IMR-90 (cell line): ENCODE results near the gene KRTAP10-3. TPM values are rescaled to one million over a fixed set of nuclear protein-coding genes. Genes with fewer than 3 reads are reported as not detected.

Experiments
- ATAC-seq: fragments of 200-7000 bp; cut with Tn5 transposase; 2 replicates; pipeline ENCODE4 v1.9.1; 2020; ENCODE audit warnings: low read depth, mild to moderate bottlenecking, moderate library complexity
- BruUV-seq: library from RNA; stranded (reverse); fragments of 400-500 nt; replicated peaks from 2 replicates; lab custom pipeline; 2021; lab: Mats Ljungman, UMichigan
- CTCF ChIA-PET: fragments of 300-600 bp; formaldehyde crosslinking; extraction: SDS; loops from one replicate; lab custom pipeline; 2021; ENCODE audit warnings: antibody characterized with exemption; lab: Yijun Ruan, JAX
- POLR2A ChIA-PET: fragments of 300-600 bp; sonication (Branson Sonifier 250); formaldehyde crosslinking; loops from one replicate; lab custom pipeline; 2022; ENCODE audit warnings: antibody characterized with exemption; ENCODE audit not compliant: unreplicated experiment; lab: Charles Lee
- DNase-seq: peaks from one replicate; pipeline ENCODE4 v3.0.0; 2013
- H2AFZ ChIP-seq: replicated peaks from 2 replicates; pipeline ENCODE3; 2013; ENCODE audit warnings: low read length, mild to moderate bottlenecking; ENCODE audit not compliant: poor library complexity
- H2AK5ac ChIP-seq: 2 replicates; pipeline ENCODE4 v1.6.1; 2013; ENCODE audit warnings: low read depth, low read length, inconsistent platforms
- H2AK9ac ChIP-seq: replicated peaks from 2 replicates; pipeline ENCODE3; 2013; ENCODE audit warnings: mild to moderate bottlenecking, low read depth, low read length, moderate library complexity; ENCODE audit not compliant: poor library complexity
- H2BK120ac ChIP-seq: 2 replicates; pipeline ENCODE4 v1.6.1; 2013; ENCODE audit warnings: low read depth, low read length, inconsistent platforms
- H2BK15ac ChIP-seq: 3 replicates; pipeline ENCODE4 v1.6.1; 2013; ENCODE audit warnings: low read depth, low read length, inconsistent platforms
- H2BK20ac ChIP-seq: 2 replicates; pipeline ENCODE4 v1.6.1; 2013; ENCODE audit warnings: low read depth, mild to moderate bottlenecking, inconsistent platforms, low read length, moderate library complexity
- H2BK5ac ChIP-seq: 2 replicates; pipeline ENCODE4 v1.6.1; 2013; ENCODE audit warnings: mild to moderate bottlenecking, low read depth, low read length, inconsistent platforms; ENCODE audit not compliant: poor library complexity, severe bottlenecking
- H3K14ac ChIP-seq: replicated peaks from 2 replicates; pipeline ENCODE4 v1.6.1; 2013; ENCODE audit warnings: low read depth, low read length, inconsistent platforms
- H3K18ac ChIP-seq: 2 replicates; pipeline ENCODE4 v1.6.1; 2013; ENCODE audit warnings: low read depth, low read length, control low read depth
- H3K23ac ChIP-seq: 2 replicates; pipeline ENCODE4 v1.6.1; 2013; ENCODE audit warnings: low read depth, low read length, inconsistent platforms
- H3K27ac ChIP-seq: 2 replicates; pipeline ENCODE4 v1.5.1; 2013; ENCODE audit warnings: mild to moderate bottlenecking, control low read depth, low read length; ENCODE audit not compliant: insufficient read depth
- H3K27me3 ChIP-seq: 2 replicates; pipeline ENCODE4 v1.6.1; 2013; ENCODE audit warnings: low read length; ENCODE audit not compliant: control insufficient read depth, insufficient read depth
- H3K36me3 ChIP-seq: 2 replicates; pipeline ENCODE4 v1.6.1; 2013; ENCODE audit warnings: low read length, mixed read lengths; ENCODE audit not compliant: control insufficient read depth, insufficient read depth
- H3K4ac ChIP-seq: 2 replicates; pipeline ENCODE4 v1.6.1; 2013; ENCODE audit warnings: low read depth, low read length, inconsistent platforms
- H3K4me1 ChIP-seq: 2 replicates; pipeline ENCODE4 v1.6.1; 2013; ENCODE audit warnings: low read length, mixed read lengths; ENCODE audit not compliant: control insufficient read depth, insufficient read depth
- H3K4me2 ChIP-seq: 2 replicates; pipeline ENCODE4 v1.6.1; 2013; ENCODE audit warnings: low read depth, mild to moderate bottlenecking, control low read depth, low read length, moderate library complexity
- H3K4me3 ChIP-seq: 2 replicates; pipeline ENCODE4 v1.5.1; 2013; ENCODE audit warnings: low read depth, mild to moderate bottlenecking, control low read depth, low read length, moderate library complexity; ENCODE audit not compliant: insufficient read depth
- H3K56ac ChIP-seq: 2 replicates; pipeline ENCODE4 v1.6.1; 2013; ENCODE audit warnings: low read length, inconsistent platforms; ENCODE audit not compliant: insufficient read depth; ENCODE audit errors: extremely low read depth
- H3K79me1 ChIP-seq, 2 experiments: 2 replicates each; pipeline ENCODE4 v1.6.1; 2013; ENCODE audit warnings: low read length in 2 of 2, inconsistent platforms in 1 of 2, low read depth in 1 of 2
- H3K9ac ChIP-seq: 2 replicates; pipeline ENCODE4 v1.6.1; 2013; ENCODE audit warnings: low read depth, low read length, control low read depth
- H3K9me1 ChIP-seq: 2 replicates; pipeline ENCODE4 v1.6.1; 2013; ENCODE audit warnings: low read length, inconsistent platforms; ENCODE audit not compliant: insufficient read depth
- H3K9me3 ChIP-seq: 2 replicates; pipeline ENCODE4 v1.6.1; 2013; ENCODE audit warnings: low read length; ENCODE audit not compliant: control insufficient read depth, insufficient read depth
- H4K20me1 ChIP-seq: 2 replicates; pipeline ENCODE4 v1.6.1; 2013; ENCODE audit warnings: low read length, inconsistent platforms; ENCODE audit not compliant: insufficient read depth
- H4K5ac ChIP-seq: 2 replicates; pipeline ENCODE4 v1.6.1; 2013; ENCODE audit warnings: mild to moderate bottlenecking, low read depth, low read length, control low read depth
- H4K8ac ChIP-seq, 2 experiments: 2 replicates each; pipeline ENCODE4 v1.6.1; 2013; ENCODE audit warnings: low read depth in 2 of 2, low read length in 2 of 2, control low read depth in 1 of 2, inconsistent platforms in 1 of 2
- H4K91ac ChIP-seq: 2 replicates; pipeline ENCODE4 v1.6.1; 2013; ENCODE audit warnings: low read depth, low read length, inconsistent platforms; ENCODE audit not compliant: insufficient read depth
- BHLHE40 ChIP-seq: fragments of 150-350 bp; IDR thresholded peaks from 2 replicates; pipeline ENCODE4 v1.6.1; 2016; ENCODE audit warnings: mild to moderate bottlenecking, low read depth, low read length
- CEBPB ChIP-seq: IDR thresholded peaks from 2 replicates; pipeline ENCODE4 v1.6.1; 2012; ENCODE audit warnings: low read depth, low read length, improper control_type of control experiment
- CHD1 ChIP-seq: IDR thresholded peaks from 2 replicates; pipeline ENCODE4 v1.6.1; 2012; ENCODE audit warnings: low read depth, low read length, improper control_type of control experiment
- FOS ChIP-seq: fragments of 150-350 bp; IDR thresholded peaks from 2 replicates; pipeline ENCODE4 v1.6.1; 2016; ENCODE audit warnings: low read depth, low read length
- MAFK ChIP-seq: IDR thresholded peaks from 2 replicates; pipeline ENCODE4 v1.6.1; 2012; ENCODE audit warnings: low read depth, low read length, improper control_type of control experiment
- NFE2L2 ChIP-seq: fragments of 150-350 bp; IDR thresholded peaks from 2 replicates; pipeline ENCODE4 v1.6.1; 2016; ENCODE audit warnings: low read depth, mild to moderate bottlenecking, low read length
- POLR2A ChIP-seq: IDR thresholded peaks from 2 replicates; pipeline ENCODE4 v1.6.1; 2012; ENCODE audit warnings: mild to moderate bottlenecking, low read depth, low read length
- RAD21 ChIP-seq: IDR thresholded peaks from 2 replicates; pipeline ENCODE4 v1.6.1; 2012; ENCODE audit warnings: low read length, improper control_type of control experiment
- RCOR1 ChIP-seq: IDR thresholded peaks from 2 replicates; pipeline ENCODE4 v1.6.1; 2012; ENCODE audit warnings: mild to moderate bottlenecking, low read length, improper control_type of control experiment; ENCODE audit not compliant: insufficient replicate concordance
- RFX5 ChIP-seq: IDR thresholded peaks from 2 replicates; pipeline ENCODE4 v1.8.0; 2012; ENCODE audit warnings: low read depth, mild to moderate bottlenecking, low read length, moderate library complexity
- WGBS, 2 experiments: methylation state at CpG; one replicate each; pipeline versions ENCODE4 v1.1.5 to v1.1.7; 2013; ENCODE audit warnings: missing lambda C conversion rate in 2 of 2; ENCODE audit not compliant: insufficient read length in 1 of 2; ENCODE audit errors: extremely low coverage in 2 of 2; 5-methylcytosine and 5-hydroxymethylcytosine counted together
- dilution Hi-C: fragments of 300-500 bp; cut with HindIII; formaldehyde crosslinking; loops from one replicate; pipeline ENCODE4 v1.14.3; 2018; ENCODE audit warnings: low sequenced_read_pairs; ENCODE audit not compliant: unreplicated experiment
- in situ Hi-C: fragments of 300-500 bp; cut with MboI; formaldehyde crosslinking; loops from 3 replicates; pipeline ENCODE4 v1.14.3; 2019; ENCODE audit warnings: low sequenced_read_pairs, inconsistent platforms, mixed read lengths
- intact Hi-C: fragments of 100-400 bp; cut with micrococcal nuclease; formaldehyde crosslinking; loops from 2 replicates; pipeline ENCODE4 v1.10.0; 2022
- polyA plus RNA-seq, 3 experiments: library from polyadenylated mRNA; depleted of rRNA; stranded (reverse); fragments of >200 nt; gene quantifications; 2 replicates each; pipeline ENCODE4 v1.2.3, GENCODE V29; 2012; ENCODE audit warnings: low replicate concordance in 1 of 3
- total RNA-seq: library from RNA; depleted of rRNA; stranded (reverse); fragments of >200 nt; gene quantifications from 2 replicates; pipeline ENCODE4 v1.2.3, GENCODE V29; 2012
- TF ChIP-seq, protein P1 (sequence below): conservative IDR thresholded peaks from 2 replicates; pipeline ENCODE4 v1.5.1; 2012; ENCODE audit warnings: mild to moderate bottlenecking, low read depth, low read length, improper control_type of control experiment
- TF ChIP-seq, protein P2 (sequence below): fragments of 150-350 bp; IDR thresholded peaks from 2 replicates; pipeline ENCODE4 v1.6.1; 2016; ENCODE audit warnings: low read depth, mild to moderate bottlenecking, low read length, moderate library complexity, borderline replicate concordance

KRTAP10-3 gene
- total and polyA plus RNA-seq, 2 of the 4 experiments (the other 2 are of a cell fraction) = not detected

DNA sequence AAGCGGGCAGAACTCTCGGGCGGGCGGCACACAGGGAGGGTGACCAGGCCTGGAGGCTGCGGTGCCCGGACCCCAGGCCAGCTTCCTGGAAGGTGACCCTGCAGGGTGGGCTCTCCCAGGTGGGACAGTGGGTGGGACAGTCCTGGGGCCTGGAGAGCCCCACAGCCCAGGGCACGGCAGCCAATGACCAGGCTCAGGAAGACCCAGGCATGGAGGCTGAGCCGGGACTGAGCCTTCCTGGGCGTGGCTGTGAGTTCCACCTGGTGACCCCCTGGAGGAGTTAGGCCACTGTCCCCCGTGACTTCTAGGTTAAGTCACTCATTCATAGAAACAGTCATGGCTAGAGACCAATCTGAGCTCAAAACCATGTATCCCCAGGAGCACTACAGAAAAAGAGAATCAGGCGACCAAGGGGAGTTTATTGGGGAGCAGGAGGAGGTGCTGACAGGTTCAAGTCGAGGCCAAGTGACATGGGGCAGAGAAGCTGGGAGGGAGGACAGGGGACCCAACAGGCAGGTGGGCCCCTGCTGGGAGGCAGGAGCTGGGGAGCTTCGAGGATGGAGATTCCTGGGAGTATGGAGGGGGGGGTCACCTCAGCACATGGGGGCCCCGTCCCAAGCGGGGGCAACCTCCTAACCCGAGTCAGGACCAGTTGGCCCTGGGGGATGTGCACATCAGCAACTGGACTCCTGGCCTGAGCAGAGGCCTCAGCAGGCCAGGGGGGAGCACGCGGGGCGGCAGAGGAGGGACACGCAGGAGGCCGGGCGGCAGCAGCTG, 20.6 kb upstream of the KRTAP10-3 start:
- Histone ChIP-seq H3K4ac (no peak overlapping the region), H2AK5ac (no peak overlapping the region), H3K27ac (no peak overlapping the region), H3K4me3 (no peak overlapping the region), H4K5ac (no peak overlapping the region), H2AK9ac (no peak overlapping the region), H2BK20ac (no peak overlapping the region), H2BK120ac (no peak overlapping the region), H3K36me3 (no peaks in the 10 kb centered on the region), H3K23ac (no peak overlapping the region), H3K79me1 (no peaks in the 10 kb centered on the region), H4K20me1 (no peaks in the 10 kb centered on the region), H3K4me1 (no peaks in the 10 kb centered on the region), H3K9me3 (peaks cover 11% of the 10 kb centered on the region), H4K8ac (no peak overlapping the region), H3K14ac (no peak overlapping the region), H3K18ac (no peak overlapping the region), H3K9me1 (no peaks in the 10 kb centered on the region), H3K4me2 (no peak overlapping the region), H3K9ac (no peak overlapping the region), H2BK15ac (no peak overlapping the region), H3K27me3 (no peaks in the 10 kb centered on the region; the same call in 1 of the 2 replicates), H3K56ac (no peak overlapping the region), H4K91ac (no peak overlapping the region), H2AFZ (no peak overlapping the region), H2BK5ac (no peak overlapping the region)
- in situ Hi-C loops (no loop called here), intact Hi-C loops (no loop called here), dilution Hi-C loops (no loop called here)
- no TSS peak for BruUV-seq
- CTCF ChIA-PET = no interaction called here
- ATAC-seq (no peak), DNase-seq (no peak)
- 20% methylated on average over 1 of the region's 22 CpGs; no CpG with 5 or more reads in 1 of the 2 experiments for WGBS, 2 experiments
- POLR2A ChIA-PET = no interaction called here
- no peak for TF ChIP-seq CHD1
- no peak for TF ChIP-seq RFX5
- TF ChIP-seq RCOR1 = no peak
- TF ChIP-seq, protein P1, sequence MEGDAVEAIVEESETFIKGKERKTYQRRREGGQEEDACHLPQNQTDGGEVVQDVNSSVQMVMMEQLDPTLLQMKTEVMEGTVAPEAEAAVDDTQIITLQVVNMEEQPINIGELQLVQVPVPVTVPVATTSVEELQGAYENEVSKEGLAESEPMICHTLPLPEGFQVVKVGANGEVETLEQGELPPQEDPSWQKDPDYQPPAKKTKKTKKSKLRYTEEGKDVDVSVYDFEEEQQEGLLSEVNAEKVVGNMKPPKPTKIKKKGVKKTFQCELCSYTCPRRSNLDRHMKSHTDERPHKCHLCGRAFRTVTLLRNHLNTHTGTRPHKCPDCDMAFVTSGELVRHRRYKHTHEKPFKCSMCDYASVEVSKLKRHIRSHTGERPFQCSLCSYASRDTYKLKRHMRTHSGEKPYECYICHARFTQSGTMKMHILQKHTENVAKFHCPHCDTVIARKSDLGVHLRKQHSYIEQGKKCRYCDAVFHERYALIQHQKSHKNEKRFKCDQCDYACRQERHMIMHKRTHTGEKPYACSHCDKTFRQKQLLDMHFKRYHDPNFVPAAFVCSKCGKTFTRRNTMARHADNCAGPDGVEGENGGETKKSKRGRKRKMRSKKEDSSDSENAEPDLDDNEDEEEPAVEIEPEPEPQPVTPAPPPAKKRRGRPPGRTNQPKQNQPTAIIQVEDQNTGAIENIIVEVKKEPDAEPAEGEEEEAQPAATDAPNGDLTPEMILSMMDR = no peak
- no peak for TF ChIP-seq RAD21
- TF ChIP-seq POLR2A = no peak
- no peak for TF ChIP-seq MAFK
- TF ChIP-seq FOS = no peak
- no peak for TF ChIP-seq CEBPB
- no peak for TF ChIP-seq BHLHE40
- TF ChIP-seq, protein P2, sequence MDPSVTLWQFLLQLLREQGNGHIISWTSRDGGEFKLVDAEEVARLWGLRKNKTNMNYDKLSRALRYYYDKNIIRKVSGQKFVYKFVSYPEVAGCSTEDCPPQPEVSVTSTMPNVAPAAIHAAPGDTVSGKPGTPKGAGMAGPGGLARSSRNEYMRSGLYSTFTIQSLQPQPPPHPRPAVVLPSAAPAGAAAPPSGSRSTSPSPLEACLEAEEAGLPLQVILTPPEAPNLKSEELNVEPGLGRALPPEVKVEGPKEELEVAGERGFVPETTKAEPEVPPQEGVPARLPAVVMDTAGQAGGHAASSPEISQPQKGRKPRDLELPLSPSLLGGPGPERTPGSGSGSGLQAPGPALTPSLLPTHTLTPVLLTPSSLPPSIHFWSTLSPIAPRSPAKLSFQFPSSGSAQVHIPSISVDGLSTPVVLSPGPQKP = no peak
- TF ChIP-seq NFE2L2 = no peak
